ENCODE data around the gene FMNL1.
A peak's percentile ranks its signal among the peaks of the same experiment; 100 is the strongest.

The FMNL1 gene

GRCh38 chr17:45226576-45226975 lies 4.9 kb downstream of the FMNL1 start:
- ATAC-seq (ENCODE audit: insufficient read depth, low read depth) = no peak
- Histone ChIP-seq H4K20me1 (ENCODE audit: insufficient read depth, low read length) (peaks cover 40% of the 10 kb centered on the region), H3K9me3 (ENCODE audit: insufficient read depth, low read length, severe bottlenecking) (no peaks in the 10 kb centered on the region), H3K36me3 (ENCODE audit: insufficient read depth, low read length) (peaks cover 31% of the 10 kb centered on the region), H3K27ac (ENCODE audit: low read length) (peak overlapping the region; percentile 95), H3K9ac (ENCODE audit: low read depth, low read length) (peak overlapping the region; percentile 93), H2AFZ (ENCODE audit: low read depth, low read length) (peak overlapping the region; percentile 22; the same call in 1 of the 2 replicates), H3K79me2 (ENCODE audit: insufficient read depth, low read length) (peaks cover 98% of the 10 kb centered on the region), H3K4me3 (ENCODE audit: low read depth in 1 of 2, low read length in 2 of 2) (peak overlapping the region; percentile 6 to 69; a peak in 3 of 4 replicates), H3K4me2 (ENCODE audit: insufficient read depth, low read length) (peak overlapping the region; percentile 86), H3K4me1 (ENCODE audit: insufficient read depth, low read length) (peaks cover 81% of the 10 kb centered on the region), H3K27me3 (ENCODE audit: insufficient read depth, low read length, poor library complexity) (no peaks in the 10 kb centered on the region)
- TF ChIP-seq EZH2 (IDR thresholded peaks at IDR 0.05; ENCODE audit: borderline replicate concordance, low read depth, low read length, severe bottlenecking) (no peak), CTCF (IDR thresholded peaks at IDR 0.05; ENCODE audit: borderline replicate concordance, extremely low read depth, low read length, poor library complexity, severe bottlenecking) (no peak)
- no peak for DNase-seq

- Histone ChIP-seq H2AFZ (ENCODE audit: low read depth, low read length) (no peak overlapping the region), H3K9ac (ENCODE audit: low read depth, low read length) (peak overlapping the region; percentile 93), H3K4me2 (ENCODE audit: insufficient read depth, low read length) (peak overlapping the region; percentile 86), H4K20me1 (ENCODE audit: insufficient read depth, low read length) (peaks cover 46% of the 10 kb centered on the region), H3K27me3 (ENCODE audit: insufficient read depth, low read length, poor library complexity) (no peaks in the 10 kb centered on the region), H3K9me3 (ENCODE audit: insufficient read depth, low read length, severe bottlenecking) (no peaks in the 10 kb centered on the region), H3K79me2 (ENCODE audit: insufficient read depth, low read length) (peaks cover 98% of the 10 kb centered on the region), H3K27ac (ENCODE audit: low read length) (peak overlapping the region; percentile 95), H3K4me3 (ENCODE audit: low read depth in 1 of 2, low read length in 2 of 2) (peak overlapping the region in 1 of 2 experiments; percentile 69; a peak in 1 of 4 replicates), H3K4me1 (ENCODE audit: insufficient read depth, low read length) (peaks cover 81% of the 10 kb centered on the region), H3K36me3 (ENCODE audit: insufficient read depth, low read length) (peaks cover 38% of the 10 kb centered on the region)
- DNase-seq (no peak), ATAC-seq (ENCODE audit: insufficient read depth, low read depth) (no peak)
- TF ChIP-seq CTCF (IDR thresholded peaks at IDR 0.05; ENCODE audit: borderline replicate concordance, extremely low read depth, low read length, poor library complexity, severe bottlenecking) (no peak), EZH2 (IDR thresholded peaks at IDR 0.05; ENCODE audit: borderline replicate concordance, low read depth, low read length, severe bottlenecking) (no peak)
These were observed 5.6 kb downstream of the FMNL1 start for GRCh38 chr17:45227101-45227925.

- Histone ChIP-seq H3K27me3 (ENCODE audit: insufficient read depth, low read length, poor library complexity) (no peaks in the 10 kb centered on the region), H4K20me1 (ENCODE audit: insufficient read depth, low read length) (peaks cover 53% of the 10 kb centered on the region), H3K79me2 (ENCODE audit: insufficient read depth, low read length) (peaks cover 97% of the 10 kb centered on the region), H2AFZ (ENCODE audit: low read depth, low read length) (no peak overlapping the region), H3K36me3 (ENCODE audit: insufficient read depth, low read length) (peaks cover 44% of the 10 kb centered on the region), H3K9me3 (ENCODE audit: insufficient read depth, low read length, severe bottlenecking) (no peaks in the 10 kb centered on the region), H3K4me1 (ENCODE audit: insufficient read depth, low read length) (peaks cover 74% of the 10 kb centered on the region), H3K4me3 (ENCODE audit: low read depth in 1 of 2, low read length in 2 of 2) (no peak overlapping the region), H3K4me2 (ENCODE audit: insufficient read depth, low read length) (peak overlapping the region; percentile 86; the same call in 1 of the 2 replicates), H3K9ac (ENCODE audit: low read depth, low read length) (peak overlapping the region; percentile 93), H3K27ac (ENCODE audit: low read length) (peak overlapping the region; percentile 95)
- TF ChIP-seq EZH2 (IDR thresholded peaks at IDR 0.05; ENCODE audit: borderline replicate concordance, low read depth, low read length, severe bottlenecking) (no peak), CTCF (IDR thresholded peaks at IDR 0.05; ENCODE audit: borderline replicate concordance, extremely low read depth, low read length, poor library complexity, severe bottlenecking) (no peak)
- ATAC-seq (ENCODE audit: insufficient read depth, low read depth) = no peak
- no peak for DNase-seq
These were observed 6.5 kb downstream of the FMNL1 start for GRCh38 chr17:45227926-45228762.
